Measurements from ENCODE around the gene INPP4A.

DNA sequence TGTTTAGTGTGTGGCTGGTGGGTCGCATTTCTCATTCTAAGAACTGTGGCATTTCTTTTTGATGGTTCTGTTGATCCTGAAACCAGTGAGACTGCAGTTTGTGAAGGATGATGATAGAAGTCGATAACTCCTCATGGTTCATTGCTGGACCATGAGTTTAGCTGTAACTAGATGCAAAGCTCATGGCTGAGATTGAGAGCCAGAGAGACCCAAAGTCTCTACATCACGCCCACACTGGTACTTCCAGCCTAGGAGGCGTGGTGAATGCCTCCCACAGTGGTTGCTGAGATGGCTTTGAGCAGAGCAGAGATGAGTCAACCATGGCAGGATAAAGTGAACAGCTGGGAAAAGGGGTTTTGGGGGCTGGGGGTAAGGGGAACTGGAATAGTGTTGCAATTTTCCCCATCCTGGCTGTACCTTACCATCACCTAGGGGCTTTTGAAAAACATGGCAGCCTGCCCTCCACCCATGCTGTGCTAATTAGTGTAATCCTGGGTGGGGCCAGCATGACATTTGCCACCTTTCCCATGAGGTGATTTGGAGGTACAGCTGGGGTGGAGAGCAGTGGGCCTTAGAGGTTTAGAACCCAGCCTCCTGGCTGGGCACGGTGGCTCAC is 24.1 kb downstream of the INPP4A start:
- TF ChIP-seq, protein P1, sequence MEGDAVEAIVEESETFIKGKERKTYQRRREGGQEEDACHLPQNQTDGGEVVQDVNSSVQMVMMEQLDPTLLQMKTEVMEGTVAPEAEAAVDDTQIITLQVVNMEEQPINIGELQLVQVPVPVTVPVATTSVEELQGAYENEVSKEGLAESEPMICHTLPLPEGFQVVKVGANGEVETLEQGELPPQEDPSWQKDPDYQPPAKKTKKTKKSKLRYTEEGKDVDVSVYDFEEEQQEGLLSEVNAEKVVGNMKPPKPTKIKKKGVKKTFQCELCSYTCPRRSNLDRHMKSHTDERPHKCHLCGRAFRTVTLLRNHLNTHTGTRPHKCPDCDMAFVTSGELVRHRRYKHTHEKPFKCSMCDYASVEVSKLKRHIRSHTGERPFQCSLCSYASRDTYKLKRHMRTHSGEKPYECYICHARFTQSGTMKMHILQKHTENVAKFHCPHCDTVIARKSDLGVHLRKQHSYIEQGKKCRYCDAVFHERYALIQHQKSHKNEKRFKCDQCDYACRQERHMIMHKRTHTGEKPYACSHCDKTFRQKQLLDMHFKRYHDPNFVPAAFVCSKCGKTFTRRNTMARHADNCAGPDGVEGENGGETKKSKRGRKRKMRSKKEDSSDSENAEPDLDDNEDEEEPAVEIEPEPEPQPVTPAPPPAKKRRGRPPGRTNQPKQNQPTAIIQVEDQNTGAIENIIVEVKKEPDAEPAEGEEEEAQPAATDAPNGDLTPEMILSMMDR (IDR thresholded peaks at IDR 0.05; ENCODE audit: insufficient read depth, low read length) = no peak
- TF ChIP-seq GABPA (IDR thresholded peaks at IDR 0.05; ENCODE audit: low read depth) (no peak), POLR2AphosphoS5 (IDR thresholded peaks at IDR 0.05; ENCODE audit: low read depth) (no peak)
- TF ChIP-seq, protein P2, sequence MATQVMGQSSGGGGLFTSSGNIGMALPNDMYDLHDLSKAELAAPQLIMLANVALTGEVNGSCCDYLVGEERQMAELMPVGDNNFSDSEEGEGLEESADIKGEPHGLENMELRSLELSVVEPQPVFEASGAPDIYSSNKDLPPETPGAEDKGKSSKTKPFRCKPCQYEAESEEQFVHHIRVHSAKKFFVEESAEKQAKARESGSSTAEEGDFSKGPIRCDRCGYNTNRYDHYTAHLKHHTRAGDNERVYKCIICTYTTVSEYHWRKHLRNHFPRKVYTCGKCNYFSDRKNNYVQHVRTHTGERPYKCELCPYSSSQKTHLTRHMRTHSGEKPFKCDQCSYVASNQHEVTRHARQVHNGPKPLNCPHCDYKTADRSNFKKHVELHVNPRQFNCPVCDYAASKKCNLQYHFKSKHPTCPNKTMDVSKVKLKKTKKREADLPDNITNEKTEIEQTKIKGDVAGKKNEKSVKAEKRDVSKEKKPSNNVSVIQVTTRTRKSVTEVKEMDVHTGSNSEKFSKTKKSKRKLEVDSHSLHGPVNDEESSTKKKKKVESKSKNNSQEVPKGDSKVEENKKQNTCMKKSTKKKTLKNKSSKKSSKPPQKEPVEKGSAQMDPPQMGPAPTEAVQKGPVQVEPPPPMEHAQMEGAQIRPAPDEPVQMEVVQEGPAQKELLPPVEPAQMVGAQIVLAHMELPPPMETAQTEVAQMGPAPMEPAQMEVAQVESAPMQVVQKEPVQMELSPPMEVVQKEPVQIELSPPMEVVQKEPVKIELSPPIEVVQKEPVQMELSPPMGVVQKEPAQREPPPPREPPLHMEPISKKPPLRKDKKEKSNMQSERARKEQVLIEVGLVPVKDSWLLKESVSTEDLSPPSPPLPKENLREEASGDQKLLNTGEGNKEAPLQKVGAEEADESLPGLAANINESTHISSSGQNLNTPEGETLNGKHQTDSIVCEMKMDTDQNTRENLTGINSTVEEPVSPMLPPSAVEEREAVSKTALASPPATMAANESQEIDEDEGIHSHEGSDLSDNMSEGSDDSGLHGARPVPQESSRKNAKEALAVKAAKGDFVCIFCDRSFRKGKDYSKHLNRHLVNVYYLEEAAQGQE (IDR thresholded peaks at IDR 0.05; ENCODE audit: insufficient replicate concordance, low read depth) = no peak

Data from HL-60 (cell line).